HepG2 (cell line): ENCODE data around the gene PPP1R12B.

Source experiments
- PHB2 ChIP-seq: fragments of 450-650 bp; IDR thresholded peaks from 2 replicates; pipeline ENCODE4 v1.6.1; 2018; ENCODE audit not compliant: partially characterized antibody
- POLR2AphosphoS5 ChIP-seq: IDR thresholded peaks from 2 replicates; pipeline ENCODE4 v1.6.1; 2012; ENCODE audit warnings: low read depth, low read length
- ZBTB33 ChIP-seq: sonication (generic); formaldehyde crosslinking; IDR thresholded peaks from 2 replicates; pipeline ENCODE4 v1.4.0; 2020; ENCODE audit warnings: missing genetic modification reagents

GRCh38 chr1:202367271-202367670, 18.8 kb downstream of the PPP1R12B start:
- TF ChIP-seq ZBTB33 (no peak), PHB2 (no peak), POLR2AphosphoS5 (no peak)
